HG03354 (cell line): ENCODE measurements around the gene ATM.

Source experiments
- ATAC-seq: cut with Tn5 transposase; IDR thresholded peaks from one replicate; pipeline ENCODE4 v1.9.1; 2021; ENCODE audit warnings: mild to moderate bottlenecking; ENCODE audit not compliant: unreplicated experiment, poor library complexity, severe bottlenecking

Gene ATM, protein sequence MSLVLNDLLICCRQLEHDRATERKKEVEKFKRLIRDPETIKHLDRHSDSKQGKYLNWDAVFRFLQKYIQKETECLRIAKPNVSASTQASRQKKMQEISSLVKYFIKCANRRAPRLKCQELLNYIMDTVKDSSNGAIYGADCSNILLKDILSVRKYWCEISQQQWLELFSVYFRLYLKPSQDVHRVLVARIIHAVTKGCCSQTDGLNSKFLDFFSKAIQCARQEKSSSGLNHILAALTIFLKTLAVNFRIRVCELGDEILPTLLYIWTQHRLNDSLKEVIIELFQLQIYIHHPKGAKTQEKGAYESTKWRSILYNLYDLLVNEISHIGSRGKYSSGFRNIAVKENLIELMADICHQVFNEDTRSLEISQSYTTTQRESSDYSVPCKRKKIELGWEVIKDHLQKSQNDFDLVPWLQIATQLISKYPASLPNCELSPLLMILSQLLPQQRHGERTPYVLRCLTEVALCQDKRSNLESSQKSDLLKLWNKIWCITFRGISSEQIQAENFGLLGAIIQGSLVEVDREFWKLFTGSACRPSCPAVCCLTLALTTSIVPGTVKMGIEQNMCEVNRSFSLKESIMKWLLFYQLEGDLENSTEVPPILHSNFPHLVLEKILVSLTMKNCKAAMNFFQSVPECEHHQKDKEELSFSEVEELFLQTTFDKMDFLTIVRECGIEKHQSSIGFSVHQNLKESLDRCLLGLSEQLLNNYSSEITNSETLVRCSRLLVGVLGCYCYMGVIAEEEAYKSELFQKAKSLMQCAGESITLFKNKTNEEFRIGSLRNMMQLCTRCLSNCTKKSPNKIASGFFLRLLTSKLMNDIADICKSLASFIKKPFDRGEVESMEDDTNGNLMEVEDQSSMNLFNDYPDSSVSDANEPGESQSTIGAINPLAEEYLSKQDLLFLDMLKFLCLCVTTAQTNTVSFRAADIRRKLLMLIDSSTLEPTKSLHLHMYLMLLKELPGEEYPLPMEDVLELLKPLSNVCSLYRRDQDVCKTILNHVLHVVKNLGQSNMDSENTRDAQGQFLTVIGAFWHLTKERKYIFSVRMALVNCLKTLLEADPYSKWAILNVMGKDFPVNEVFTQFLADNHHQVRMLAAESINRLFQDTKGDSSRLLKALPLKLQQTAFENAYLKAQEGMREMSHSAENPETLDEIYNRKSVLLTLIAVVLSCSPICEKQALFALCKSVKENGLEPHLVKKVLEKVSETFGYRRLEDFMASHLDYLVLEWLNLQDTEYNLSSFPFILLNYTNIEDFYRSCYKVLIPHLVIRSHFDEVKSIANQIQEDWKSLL (N-terminal part only)

DNA sequence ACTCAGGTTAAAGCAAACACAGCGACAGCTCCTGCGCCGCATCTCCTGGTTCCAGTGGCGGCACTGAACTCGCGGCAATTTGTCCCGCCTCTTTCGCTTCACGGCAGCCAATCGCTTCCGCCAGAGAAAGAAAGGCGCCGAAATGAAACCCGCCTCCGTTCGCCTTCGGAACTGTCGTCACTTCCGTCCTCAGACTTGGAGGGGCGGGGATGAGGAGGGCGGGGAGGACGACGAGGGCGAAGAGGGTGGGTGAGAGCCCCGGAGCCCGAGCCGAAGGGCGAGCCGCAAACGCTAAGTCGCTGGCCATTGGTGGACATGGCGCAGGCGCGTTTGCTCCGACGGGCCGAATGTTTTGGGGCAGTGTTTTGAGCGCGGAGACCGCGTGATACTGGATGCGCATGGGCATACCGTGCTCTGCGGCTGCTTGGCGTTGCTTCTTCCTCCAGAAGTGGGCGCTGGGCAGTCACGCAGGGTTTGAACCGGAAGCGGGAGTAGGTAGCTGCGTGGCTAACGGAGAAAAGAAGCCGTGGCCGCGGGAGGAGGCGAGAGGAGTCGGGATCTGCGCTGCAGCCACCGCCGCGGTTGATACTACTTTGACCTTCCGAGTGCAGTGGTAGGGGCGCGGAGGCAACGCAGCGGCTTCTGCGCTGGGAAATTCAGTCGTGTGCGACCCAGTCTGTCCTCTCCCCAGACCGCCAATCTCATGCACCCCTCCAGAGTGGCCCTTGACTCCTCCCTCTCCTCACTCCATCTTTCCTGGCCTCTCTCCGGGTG lies at the start of gene ATM, which contains the start of gene NPAT:
ATM (plus strand) TSS at position 494 of the 774 bp plus-strand sequence. CDS start 4,558 bp downstream, outside the sequence.
NPAT (minus strand) TSS at position 65 of the 774 bp plus-strand sequence. CDS start 102 bp downstream, outside the sequence.
- peak; percentile 80 for ATAC-seq

DNA sequence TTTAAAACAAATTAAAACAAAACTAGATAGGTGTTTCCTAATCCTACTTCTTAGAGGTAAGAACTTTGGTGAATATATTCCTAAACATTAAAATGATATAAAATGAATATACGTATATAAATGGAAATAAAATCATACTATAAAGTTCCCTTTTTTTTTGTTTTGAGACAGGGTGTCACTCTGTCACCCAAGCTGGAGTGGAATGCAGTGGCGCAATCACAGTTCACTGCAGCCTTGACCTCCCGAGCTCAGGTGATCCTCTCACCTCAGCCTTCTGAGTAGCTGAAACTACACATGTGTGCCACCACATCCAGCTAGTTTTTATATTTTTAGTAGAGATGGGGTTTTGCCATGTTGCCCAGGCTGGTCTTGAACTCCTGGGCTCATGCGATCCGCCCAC lies 45.3 kb upstream of the ATM start:
- no peak for ATAC-seq

DNA sequence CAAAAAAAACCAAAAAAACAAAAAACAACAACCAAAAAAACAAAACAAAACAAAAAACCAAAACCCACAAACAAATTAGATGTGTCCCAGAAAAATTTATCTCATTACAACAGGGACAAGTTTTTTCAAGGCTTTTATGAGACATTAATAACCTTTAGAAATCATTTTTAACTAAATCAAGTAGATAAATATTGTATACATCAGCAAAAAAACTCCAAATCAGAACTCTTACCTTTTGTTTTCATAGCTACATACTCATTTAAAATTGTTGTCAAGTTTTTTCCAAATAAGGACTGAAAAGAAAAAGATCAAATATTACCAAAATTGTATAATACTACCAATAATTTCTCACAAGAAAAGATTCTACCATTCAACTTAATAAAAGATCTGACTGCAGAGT lies 29.1 kb upstream of the ATM start:
- no peak for ATAC-seq

- ATAC-seq = peak; percentile 53
These were observed 26.0 kb upstream of the ATM start for GRCh38 chr11:108196901-108197300.

DNA sequence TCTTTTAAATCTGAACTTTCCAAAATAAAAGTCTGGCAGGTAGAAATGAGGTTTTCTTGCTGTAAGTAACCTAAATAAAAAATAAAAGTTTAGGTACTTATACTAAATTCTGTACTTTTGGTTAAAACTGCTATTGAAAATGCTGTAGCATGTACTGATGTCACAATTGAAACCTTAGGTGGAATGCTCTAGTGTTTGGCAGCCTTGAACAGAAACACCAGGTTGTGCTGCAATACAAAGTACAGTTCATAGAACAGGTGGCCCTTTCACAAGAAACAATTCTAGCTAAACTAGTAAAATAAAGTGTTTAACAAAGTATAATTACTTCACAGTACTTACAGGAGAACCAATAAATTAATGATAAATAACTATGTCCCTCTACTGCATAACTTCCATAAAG lies 25.5 kb upstream of the ATM start:
- ATAC-seq = peak; percentile 40

DNA sequence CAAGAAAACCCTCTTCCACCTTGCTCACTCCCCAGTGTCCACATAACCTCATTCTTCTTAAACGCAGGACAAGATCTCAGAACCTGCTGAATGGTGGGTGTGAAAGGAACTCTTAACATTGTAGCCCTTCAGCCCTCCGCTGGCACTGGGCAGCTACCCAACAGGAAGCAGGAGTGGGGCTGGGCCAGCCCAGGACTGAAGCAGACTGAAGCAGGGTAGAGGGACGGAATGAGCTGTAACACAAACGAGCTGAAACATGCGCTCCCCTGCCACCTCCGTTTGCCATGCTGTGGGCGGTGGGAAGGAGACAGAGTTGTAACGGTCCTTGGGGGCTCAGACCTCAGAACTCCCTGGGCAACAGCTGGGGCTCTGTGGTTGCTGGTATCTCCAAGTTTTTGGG lies 24.0 kb upstream of the ATM start:
- ATAC-seq = no peak

DNA sequence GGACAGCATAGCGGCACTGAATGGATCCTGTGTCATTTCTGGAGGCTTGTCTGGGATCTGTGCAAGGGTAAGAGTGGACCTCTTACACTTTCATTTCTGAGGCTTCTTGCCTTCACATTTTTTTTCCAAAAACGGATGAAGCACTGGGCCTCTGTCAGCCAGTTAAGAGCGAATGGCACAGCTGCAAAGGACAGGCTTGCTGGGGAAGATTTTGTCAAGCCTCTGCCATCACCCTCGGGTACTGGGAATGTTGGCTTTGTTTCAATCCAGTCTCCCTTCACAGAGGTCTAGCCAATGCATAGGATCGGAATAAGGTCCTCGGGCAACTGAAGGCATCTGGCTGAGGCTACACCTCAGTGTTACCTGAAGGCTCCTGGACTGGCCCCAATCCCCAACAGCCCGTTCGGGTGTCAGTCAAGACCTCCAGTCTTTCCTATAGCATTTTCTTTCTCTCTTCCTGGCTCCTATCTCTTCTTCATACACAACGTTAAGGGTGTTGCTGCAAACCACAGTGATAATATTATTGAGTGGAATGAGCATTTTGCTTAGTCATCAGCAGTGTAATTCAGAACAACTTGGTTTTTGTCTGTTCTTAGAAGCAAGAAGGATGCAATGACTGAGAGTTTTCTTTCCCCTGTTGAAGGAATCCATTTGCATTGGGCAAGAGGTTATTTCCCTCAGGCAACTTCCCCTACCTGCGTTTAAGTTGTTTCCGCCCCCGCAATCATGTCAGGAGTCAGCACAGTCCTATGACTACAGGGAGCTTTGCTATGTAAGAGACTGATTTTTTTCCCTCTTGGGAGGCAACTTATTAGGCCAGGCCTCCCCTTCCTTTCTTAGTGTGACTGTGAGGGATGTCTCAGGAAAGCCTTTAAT lies 23.2 kb upstream of the ATM start:
- peak; percentile 69 for ATAC-seq

DNA sequence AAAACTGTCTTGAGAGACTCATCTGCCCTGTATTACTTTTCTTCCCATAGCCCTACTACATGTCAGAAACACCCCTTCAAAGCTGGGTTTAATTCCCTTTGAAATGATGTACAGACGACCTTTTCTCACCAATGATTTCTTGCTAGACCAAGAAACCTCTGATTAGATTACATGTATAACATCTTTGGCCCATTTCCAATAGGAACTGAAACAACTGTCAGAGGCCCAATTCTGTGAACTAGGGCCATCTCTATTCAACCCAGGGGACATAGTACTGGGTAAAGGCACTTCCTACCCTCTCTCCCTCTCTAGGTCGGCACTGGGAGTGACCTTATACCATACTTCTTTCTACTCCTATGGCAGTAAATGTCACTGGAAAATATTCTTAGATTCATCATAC lies 19.8 kb upstream of the ATM start:
- ATAC-seq = no peak

- no peak for ATAC-seq
These were observed 18.5 kb upstream of the ATM start for GRCh38 chr11:108204376-108204775.

- no peak for ATAC-seq
These were observed 17.9 kb upstream of the ATM start for GRCh38 chr11:108204929-108205499.

DNA sequence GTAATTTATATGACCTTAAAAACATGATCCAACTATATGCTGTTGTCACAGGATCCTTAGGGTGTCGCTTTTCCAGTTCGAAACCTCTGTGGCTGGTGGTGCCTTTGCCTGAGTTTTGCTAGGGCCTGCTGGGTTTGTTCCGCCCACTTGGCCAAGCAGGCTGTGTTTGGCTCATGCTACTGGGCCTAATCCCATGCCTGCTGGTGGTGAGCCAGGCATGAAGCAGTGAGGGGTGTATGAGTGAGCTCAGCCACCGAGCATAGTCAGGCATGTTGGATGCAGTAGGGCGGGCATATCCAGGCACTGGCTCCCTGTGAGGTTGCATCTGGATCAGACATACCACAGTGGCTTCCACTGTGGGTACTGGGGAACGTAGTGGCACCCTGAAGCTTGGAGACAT lies 16.7 kb upstream of the ATM start:
- ATAC-seq = no peak

DNA sequence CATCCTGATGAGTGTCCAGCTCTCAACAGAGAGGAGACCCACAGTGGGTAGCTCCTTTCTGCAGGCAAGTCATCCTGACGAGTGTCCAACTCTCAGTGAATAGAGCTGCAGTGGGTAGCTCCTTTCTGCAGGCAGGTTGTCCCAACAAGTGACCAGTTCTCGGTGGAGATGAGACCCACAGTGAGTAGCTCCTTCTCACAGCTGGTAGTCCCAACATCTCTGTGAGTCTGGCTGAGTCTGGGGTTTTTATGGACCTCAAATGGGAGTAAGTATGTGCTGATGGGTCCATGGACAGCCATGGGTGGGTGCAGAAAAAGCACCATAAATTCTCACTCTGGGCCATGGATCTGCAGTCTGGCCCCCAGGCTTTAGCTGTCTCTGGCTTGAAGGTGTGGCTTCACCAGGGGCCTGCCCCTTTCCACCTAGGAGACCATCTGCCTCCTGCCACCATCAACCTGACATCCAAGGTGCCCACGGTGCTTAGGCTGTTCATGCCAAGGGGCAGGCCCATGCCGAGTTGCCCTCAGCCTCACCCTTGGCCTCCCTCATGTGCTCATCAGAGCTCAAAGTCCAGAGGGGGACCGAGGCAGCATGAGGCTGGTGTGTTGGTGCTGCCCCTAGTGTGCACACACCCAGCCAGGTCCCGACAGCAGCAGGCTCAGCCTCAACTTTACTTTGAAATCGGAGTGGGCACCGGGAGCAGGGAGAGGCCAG lies 15.7 kb upstream of the ATM start:
- ATAC-seq = no peak

DNA sequence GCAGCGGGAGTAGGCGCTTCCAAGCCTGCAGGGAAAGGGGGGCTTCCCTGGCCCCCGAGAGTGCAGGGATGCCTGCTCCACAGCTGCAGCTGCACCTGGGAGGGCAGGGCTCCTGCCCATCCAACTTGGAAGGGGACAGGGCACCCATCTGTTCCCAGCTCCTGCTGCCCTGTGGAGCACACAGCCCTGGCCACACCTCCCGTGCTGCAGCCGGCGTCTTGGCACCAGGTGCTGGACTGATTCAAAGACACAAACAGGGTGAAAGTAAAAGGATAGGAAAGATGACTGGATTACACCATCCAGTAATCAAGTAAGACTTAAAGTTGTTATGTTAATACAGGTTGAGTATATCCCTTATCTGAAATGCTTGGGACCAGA lies 15.2 kb upstream of the ATM start:
- no peak for ATAC-seq

- ATAC-seq = no peak
These were observed 12.4 kb upstream of the ATM start for GRCh38 chr11:108210441-108210840.

- ATAC-seq = no peak
These were observed 9.1 kb upstream of the ATM start for GRCh38 chr11:108213784-108214183.

GRCh38 chr11:108216988-108217387 lies 5.9 kb upstream of the ATM start:
- ATAC-seq = no peak

DNA sequence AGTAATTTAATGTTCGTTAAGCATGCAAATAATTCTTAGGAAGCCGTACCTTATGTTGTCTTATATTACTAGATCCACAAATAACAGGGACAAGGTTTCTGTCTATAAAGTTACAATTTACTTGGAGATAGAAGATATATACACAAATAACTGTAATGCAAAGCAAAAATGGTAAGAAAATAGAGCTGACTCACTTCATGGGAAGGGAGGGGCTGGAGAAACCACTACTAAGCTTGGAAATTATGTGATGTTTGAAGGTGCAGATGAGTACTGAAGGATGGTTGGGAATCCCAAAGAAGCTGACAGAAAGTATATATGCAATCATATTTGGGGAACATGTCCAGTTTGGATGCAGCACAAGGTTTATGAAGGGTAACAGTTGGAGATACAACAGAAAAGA lies 4.4 kb upstream of the ATM start:
- ATAC-seq = no peak
